Measurements from ENCODE around the gene SETD1A.
A peak's percentile ranks its signal among the peaks of the same experiment; 100 is the strongest.

The SETD1A gene

DNA sequence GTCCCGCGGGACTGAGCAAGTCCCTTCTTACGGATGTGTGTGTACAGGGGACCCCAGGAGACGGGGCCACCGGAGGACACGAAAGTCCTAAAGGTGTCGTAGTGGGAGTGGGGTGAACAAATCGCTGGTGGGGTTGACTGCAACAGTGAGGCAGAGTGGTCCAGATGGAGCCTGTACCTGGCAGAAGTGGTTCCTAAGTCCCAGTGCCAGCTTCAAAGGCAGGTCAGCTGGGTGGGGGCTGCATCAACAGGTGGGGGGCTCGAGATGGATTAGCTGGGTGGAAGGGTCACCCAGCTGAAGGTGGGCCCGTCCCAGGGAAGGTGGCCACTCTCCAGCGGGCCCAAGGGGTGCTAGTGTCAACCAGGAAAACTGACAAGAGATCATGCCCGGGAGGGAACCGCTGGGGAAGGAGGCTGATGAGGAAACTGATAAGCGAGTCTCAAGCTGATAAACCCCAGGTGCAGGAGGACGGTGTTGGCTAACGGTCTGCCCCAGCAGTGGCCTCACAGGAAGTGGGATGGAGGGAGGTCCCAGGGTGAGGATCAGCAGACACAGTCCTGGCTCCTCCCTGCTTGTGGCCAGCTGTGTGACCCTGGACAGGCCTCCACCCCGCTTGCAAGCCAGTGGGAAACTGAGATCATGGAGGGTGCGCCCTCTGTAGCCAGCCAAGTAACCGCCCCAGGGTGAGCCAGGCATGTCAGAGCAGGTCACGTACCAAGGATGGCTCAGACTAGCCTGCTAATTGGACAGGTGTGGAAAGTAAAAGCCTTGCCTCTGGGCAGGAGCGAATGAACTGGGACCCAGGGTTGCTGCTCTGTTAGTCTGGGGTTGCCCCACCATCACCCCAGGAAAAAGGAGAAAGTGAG is 7.7 kb upstream of the SETD1A start:
- DNase-seq (ENCODE audit: low read depth) = peak; percentile 94
- peak overlapping the region; percentile 83 for H3K4me3 ChIP-seq (ENCODE audit: low read depth, low read length)
- TF ChIP-seq, protein P1, sequence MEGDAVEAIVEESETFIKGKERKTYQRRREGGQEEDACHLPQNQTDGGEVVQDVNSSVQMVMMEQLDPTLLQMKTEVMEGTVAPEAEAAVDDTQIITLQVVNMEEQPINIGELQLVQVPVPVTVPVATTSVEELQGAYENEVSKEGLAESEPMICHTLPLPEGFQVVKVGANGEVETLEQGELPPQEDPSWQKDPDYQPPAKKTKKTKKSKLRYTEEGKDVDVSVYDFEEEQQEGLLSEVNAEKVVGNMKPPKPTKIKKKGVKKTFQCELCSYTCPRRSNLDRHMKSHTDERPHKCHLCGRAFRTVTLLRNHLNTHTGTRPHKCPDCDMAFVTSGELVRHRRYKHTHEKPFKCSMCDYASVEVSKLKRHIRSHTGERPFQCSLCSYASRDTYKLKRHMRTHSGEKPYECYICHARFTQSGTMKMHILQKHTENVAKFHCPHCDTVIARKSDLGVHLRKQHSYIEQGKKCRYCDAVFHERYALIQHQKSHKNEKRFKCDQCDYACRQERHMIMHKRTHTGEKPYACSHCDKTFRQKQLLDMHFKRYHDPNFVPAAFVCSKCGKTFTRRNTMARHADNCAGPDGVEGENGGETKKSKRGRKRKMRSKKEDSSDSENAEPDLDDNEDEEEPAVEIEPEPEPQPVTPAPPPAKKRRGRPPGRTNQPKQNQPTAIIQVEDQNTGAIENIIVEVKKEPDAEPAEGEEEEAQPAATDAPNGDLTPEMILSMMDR (IDR thresholded peaks at IDR 0.05; ENCODE audit: low read depth, low read length) = peak; percentile 11
- TF ChIP-seq POLR2A (IDR thresholded peaks at IDR 0.05; ENCODE audit: extremely low read depth, insufficient read length) (peak; percentile 55), MYC (IDR thresholded peaks at IDR 0.05; ENCODE audit: low read depth, low read length) (peak; percentile 76)
- TF ChIP-seq, protein P2, sequence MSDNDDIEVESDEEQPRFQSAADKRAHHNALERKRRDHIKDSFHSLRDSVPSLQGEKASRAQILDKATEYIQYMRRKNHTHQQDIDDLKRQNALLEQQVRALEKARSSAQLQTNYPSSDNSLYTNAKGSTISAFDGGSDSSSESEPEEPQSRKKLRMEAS (IDR thresholded peaks at IDR 0.05; ENCODE audit: low read depth, low read length) = peak; percentile 45

DNA sequence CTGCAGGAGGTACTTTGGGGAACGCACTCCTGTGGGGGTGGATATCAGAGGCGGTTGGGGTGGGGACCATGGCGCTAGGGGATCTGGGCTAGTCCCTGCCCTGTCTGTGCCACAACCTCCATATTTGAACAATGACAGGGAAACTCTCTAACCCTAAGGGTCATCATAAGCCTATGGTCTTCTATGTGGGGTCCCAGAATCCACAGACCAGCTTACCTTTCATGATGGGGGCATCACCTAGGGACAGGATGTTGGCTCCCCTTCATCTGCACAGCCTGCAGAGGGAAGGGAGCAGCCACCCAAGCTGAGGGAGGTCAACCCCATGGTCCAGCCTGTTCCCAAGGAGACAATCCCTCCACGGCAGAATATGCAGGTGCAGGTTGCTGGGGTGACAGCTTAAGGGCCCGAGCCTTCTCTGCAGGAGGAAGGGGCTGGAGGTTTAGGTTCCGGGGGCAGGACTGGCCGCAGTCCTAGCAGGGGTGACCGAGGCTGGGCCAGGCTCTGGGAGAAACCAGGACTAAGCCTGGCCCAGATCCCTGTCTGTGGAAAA is 7.0 kb upstream of the SETD1A start:
- DNase-seq (ENCODE audit: low read depth) = no peak
- TF ChIP-seq, protein P1 (IDR thresholded peaks at IDR 0.05; ENCODE audit: low read depth, low read length) = no peak
- TF ChIP-seq POLR2A (IDR thresholded peaks at IDR 0.05; ENCODE audit: extremely low read depth, insufficient read length) = no peak
- TF ChIP-seq, protein P2 (IDR thresholded peaks at IDR 0.05; ENCODE audit: low read depth, low read length) = no peak
- TF ChIP-seq MYC (IDR thresholded peaks at IDR 0.05; ENCODE audit: low read depth, low read length) = no peak
- H3K4me3 ChIP-seq (ENCODE audit: low read depth, low read length) = peak overlapping the region; percentile 83

DNA sequence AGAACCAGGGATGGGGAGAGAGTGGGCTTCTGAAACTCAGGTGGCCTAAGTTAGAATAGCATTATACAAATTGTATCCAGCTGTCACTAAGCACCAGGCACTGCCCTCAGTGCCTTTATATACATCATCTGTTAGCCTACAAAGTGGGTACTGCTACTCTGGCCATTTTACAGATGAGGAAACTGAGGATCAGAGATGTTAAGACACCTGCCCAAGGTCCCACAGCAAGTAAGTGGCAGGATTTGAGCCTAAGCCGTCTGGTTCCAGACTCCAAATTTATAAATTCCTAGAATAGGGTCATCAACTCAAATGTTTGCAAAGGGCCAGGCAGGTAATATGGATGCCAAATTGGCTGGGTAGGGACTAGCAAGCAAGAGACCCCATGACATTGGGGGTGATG is 6.4 kb upstream of the SETD1A start:
- H3K4me3 ChIP-seq (ENCODE audit: low read depth, low read length) = no peak overlapping the region
- TF ChIP-seq, protein P2 (IDR thresholded peaks at IDR 0.05; ENCODE audit: low read depth, low read length) = no peak
- TF ChIP-seq POLR2A (IDR thresholded peaks at IDR 0.05; ENCODE audit: extremely low read depth, insufficient read length) (no peak), MYC (IDR thresholded peaks at IDR 0.05; ENCODE audit: low read depth, low read length) (no peak)
- TF ChIP-seq, protein P1 (IDR thresholded peaks at IDR 0.05; ENCODE audit: low read depth, low read length) = no peak
- DNase-seq (ENCODE audit: low read depth) = no peak

DNA sequence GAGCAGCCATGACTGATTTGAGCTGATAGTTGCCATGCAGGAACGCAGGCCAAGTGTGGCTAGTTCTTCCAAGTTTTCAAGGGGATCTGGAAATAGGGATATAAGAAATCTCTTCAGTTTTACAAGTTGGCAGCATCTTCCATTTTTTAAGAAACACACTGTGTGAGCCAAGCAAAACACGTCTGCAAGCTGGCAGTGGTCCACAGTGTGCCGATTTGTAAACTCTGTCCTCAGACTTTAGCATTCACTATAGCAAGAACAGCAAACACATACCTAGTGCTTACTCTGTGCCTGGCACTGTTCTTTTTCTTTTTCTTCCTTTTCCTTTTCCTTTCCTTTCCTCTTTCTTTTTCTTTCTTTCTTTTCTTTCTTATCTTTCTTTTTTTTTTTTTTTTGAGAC is 5.8 kb upstream of the SETD1A start:
- TF ChIP-seq MYC (IDR thresholded peaks at IDR 0.05; ENCODE audit: low read depth, low read length) (no peak), POLR2A (IDR thresholded peaks at IDR 0.05; ENCODE audit: extremely low read depth, insufficient read length) (no peak)
- TF ChIP-seq, protein P2 (IDR thresholded peaks at IDR 0.05; ENCODE audit: low read depth, low read length) = no peak
- TF ChIP-seq, protein P1 (IDR thresholded peaks at IDR 0.05; ENCODE audit: low read depth, low read length) = no peak
- DNase-seq (ENCODE audit: low read depth) = no peak
- no peak overlapping the region for H3K4me3 ChIP-seq (ENCODE audit: low read depth, low read length)

DNA sequence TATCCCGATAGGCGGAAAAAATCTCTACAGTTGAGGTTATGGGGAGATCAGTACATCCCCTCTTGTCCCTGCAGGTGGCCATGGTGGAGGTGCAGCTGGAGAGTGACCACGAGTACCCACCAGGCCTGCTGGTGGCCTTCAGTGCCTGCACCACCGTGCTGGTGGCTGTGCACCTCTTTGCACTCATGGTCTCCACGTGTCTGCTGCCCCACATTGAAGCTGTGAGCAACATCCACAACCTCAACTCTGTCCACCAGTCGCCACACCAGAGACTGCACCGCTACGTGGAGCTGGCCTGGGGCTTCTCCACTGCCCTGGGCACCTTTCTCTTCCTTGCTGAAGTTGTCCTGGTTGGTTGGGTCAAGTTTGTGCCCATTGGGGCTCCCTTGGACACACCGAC is 4.4 kb upstream of the SETD1A start:
- TF ChIP-seq MYC (IDR thresholded peaks at IDR 0.05; ENCODE audit: low read depth, low read length) = no peak
- TF ChIP-seq, protein P1 (IDR thresholded peaks at IDR 0.05; ENCODE audit: low read depth, low read length) = no peak
- TF ChIP-seq, protein P2 (IDR thresholded peaks at IDR 0.05; ENCODE audit: low read depth, low read length) = no peak
- no peak for TF ChIP-seq POLR2A (IDR thresholded peaks at IDR 0.05; ENCODE audit: extremely low read depth, insufficient read length)
- no peak for DNase-seq (ENCODE audit: low read depth)

More for the DNA sequence above, 4.4 kb upstream of the SETD1A start:
- no peak overlapping the region for H3K4me3 ChIP-seq (ENCODE audit: low read depth, low read length)

All from NB4 (cell line).